ENCODE data around the gene ERO1B.

DNA sequence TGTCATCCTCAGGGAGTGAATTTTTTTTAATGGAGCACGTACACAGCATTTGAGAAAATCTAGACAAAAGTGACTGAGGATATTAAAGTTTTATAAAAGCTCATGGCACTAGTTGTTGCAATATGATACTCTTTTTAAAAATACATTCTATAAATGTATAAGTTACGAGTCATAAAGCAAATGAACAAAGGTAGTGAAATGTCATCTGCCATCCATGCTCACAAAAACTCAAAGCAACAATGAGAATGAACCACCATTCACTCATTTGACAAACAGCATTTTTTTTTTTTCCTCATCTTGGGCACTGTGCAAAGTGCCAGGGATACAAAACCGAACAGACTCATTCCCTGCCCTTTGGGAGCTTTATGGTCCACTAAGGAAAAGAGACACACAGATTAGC lies 100.7 kb downstream of the ERO1B start:
- TF ChIP-seq, protein P1, sequence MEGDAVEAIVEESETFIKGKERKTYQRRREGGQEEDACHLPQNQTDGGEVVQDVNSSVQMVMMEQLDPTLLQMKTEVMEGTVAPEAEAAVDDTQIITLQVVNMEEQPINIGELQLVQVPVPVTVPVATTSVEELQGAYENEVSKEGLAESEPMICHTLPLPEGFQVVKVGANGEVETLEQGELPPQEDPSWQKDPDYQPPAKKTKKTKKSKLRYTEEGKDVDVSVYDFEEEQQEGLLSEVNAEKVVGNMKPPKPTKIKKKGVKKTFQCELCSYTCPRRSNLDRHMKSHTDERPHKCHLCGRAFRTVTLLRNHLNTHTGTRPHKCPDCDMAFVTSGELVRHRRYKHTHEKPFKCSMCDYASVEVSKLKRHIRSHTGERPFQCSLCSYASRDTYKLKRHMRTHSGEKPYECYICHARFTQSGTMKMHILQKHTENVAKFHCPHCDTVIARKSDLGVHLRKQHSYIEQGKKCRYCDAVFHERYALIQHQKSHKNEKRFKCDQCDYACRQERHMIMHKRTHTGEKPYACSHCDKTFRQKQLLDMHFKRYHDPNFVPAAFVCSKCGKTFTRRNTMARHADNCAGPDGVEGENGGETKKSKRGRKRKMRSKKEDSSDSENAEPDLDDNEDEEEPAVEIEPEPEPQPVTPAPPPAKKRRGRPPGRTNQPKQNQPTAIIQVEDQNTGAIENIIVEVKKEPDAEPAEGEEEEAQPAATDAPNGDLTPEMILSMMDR (IDR thresholded peaks at IDR 0.05; ENCODE audit: insufficient read depth, low read length, poor library complexity, severe bottlenecking): no peak
- no peak for TF ChIP-seq EZH2phosphoT487 (conservative IDR thresholded peaks at IDR 0.05; ENCODE audit: low read length)
